ENCODE results near the gene SLC12A3.

The SLC12A3 gene

DNA sequence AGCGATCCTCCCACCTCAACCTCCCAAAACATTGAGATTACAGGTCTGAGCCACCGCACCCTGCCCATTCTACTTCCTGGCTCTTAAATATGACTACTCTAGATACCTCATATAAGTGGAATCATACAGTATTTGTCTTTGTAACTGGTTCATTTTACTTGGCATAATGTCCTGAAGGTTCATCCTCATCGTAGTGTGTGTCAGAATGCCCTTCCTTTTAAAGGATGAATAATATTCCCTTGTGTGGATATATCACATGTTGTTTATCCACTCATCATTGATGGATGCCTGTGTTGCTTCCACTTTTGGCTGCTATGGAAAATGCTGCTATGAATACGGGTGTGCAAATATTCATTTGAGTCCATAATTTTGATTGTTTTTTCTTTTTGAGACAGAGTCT, 91.1 kb downstream of the SLC12A3 start:
- no peak overlapping the region for H3K4me3 ChIP-seq (ENCODE audit: control insufficient read depth, low read depth, low read length)
- DNase-seq (ENCODE audit: low read depth) = peak; percentile 50

GRCh38 chr16:56956756-56957155, 91.7 kb downstream of the SLC12A3 start:
- no peak overlapping the region for H3K4me3 ChIP-seq (ENCODE audit: control insufficient read depth, low read depth, low read length)
- TF ChIP-seq CTCF (conservative IDR thresholded peaks at IDR 0.05; ENCODE audit: control insufficient read depth, insufficient read depth, low read depth, low read length) = no peak
- no peak for DNase-seq (ENCODE audit: low read depth)

More for the DNA sequence above, 91.1 kb downstream of the SLC12A3 start:
- no peak for TF ChIP-seq CTCF (conservative IDR thresholded peaks at IDR 0.05; ENCODE audit: control insufficient read depth, insufficient read depth, low read depth, low read length)

DNA sequence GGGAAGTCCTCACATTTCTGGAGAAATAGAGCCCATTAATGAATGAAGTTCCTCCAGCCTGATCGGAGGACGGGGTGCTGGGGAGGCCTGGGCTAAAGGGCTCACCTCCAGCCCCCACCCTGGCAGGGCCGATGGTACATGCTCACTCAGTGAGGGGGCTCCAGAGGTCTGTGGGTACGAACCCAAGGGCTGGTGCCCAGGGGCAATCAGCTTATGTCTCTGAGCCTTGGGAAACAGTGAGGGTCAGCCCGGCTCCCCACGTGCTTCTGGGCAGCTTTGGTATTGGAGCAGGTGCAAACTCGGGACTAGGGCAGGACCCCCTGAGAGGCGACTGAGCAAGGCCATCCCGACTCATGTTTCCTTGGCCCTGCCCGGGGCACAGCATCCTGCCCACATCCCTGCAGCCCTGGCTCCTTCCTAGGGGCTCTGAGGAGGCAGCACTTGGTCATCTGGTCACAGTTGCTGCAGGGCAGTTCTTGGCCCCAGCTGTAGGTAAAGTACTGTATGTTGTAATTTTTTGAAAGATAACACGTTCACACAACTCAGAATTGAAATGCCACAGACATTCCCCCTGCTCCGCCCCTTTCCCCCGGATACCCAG, 95.8 kb downstream of the SLC12A3 start:
- TF ChIP-seq CTCF (conservative IDR thresholded peaks at IDR 0.05; ENCODE audit: control insufficient read depth, insufficient read depth, low read depth, low read length) = no peak
- H3K4me3 ChIP-seq (ENCODE audit: control insufficient read depth, low read depth, low read length) = no peak overlapping the region

GRCh38 chr16:56961386-56961785, 96.4 kb downstream of the SLC12A3 start:
- no peak for DNase-seq (ENCODE audit: low read depth)
- TF ChIP-seq CTCF (conservative IDR thresholded peaks at IDR 0.05; ENCODE audit: control insufficient read depth, insufficient read depth, low read depth, low read length) = no peak

More for the DNA sequence above, 95.8 kb downstream of the SLC12A3 start:
- DNase-seq (ENCODE audit: low read depth) = no peak

GRCh38 chr16:56961851-56962281, 96.9 kb downstream of the SLC12A3 start, which contains the start of gene CETP:
CETP (plus strand) TSS chr16:56961950; CDS start chr16:56961980, 30 bp downstream.
- TF ChIP-seq CTCF (conservative IDR thresholded peaks at IDR 0.05; ENCODE audit: control insufficient read depth, insufficient read depth, low read depth, low read length) = no peak
- H3K4me3 ChIP-seq (ENCODE audit: control insufficient read depth, low read depth, low read length) = no peak within 1 kb of the TSS
- no peak for DNase-seq (ENCODE audit: low read depth)

More at GRCh38 chr16:56961386-56961785, 96.4 kb downstream of the SLC12A3 start:
- H3K4me3 ChIP-seq (ENCODE audit: control insufficient read depth, low read depth, low read length) = no peak overlapping the region

DNA sequence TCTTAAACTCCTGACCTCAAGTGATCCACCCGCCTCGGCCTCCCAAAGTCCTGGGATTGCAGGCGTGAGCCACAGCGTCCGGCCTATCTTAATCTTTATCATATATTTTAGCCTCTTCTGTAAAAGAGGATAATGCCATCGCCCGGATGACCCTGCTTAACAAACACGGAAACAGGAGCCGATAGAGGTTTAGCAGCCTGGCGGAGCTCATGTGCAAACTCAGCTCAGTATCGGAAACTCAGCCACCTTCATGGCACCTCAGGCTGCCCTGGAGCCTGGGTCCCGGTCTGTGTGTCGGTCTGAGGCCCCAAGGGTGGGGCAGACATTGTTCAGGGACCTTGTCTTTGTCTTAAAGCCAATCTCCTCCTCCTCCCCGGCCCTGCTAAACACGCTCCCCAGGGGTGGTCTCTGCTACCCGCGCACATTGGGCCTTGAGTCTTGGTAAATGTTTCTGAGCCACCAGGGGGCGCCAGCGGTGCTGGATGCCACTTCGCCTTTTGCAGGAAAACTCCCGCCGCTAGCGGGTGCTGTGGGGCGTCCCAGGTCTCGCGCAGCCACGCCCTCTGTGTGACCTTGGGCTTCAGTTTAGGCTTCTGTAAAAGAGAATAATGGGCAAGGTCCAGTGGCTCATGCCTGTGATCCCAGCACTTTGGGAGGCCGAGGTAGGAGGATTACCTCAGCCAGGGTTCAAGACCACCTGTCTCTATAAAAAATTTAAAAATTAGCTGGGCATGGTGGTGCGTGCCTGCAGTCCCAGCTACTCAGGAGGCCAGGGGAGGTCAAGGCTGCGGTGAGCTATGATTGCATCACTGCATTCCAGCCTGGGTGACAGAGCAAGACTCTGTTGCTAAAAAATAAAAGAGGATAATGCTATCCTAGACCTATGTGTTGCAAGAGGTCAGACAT, 99.5 kb downstream of the SLC12A3 start:
- TF ChIP-seq CTCF (conservative IDR thresholded peaks at IDR 0.05; ENCODE audit: control insufficient read depth, insufficient read depth, low read depth, low read length) = peak; percentile 78
- H3K4me3 ChIP-seq (ENCODE audit: control insufficient read depth, low read depth, low read length) = no peak overlapping the region
- DNase-seq (ENCODE audit: low read depth) = peak; percentile 92

All from fibroblast of mammary gland (primary cell).